ENCODE measurements around the gene RNF138.

- TF ChIP-seq CTCF (IDR thresholded peaks at IDR 0.05) (no peak), POLR2A (IDR thresholded peaks at IDR 0.05) (no peak)
Measured at GRCh38 chr18:32135625-32136024, 44.0 kb downstream of the RNF138 start.

All from thyroid gland (tissue), 4 donors.